Smooth muscle cell (in vitro differentiated cells): ENCODE data around the gene NLGN1. TPM values are rescaled to one million over a fixed set of nuclear protein-coding genes. Genes with fewer than 3 reads are reported as not detected.

Experiments
- DNase-seq: peaks from one replicate; lab custom pipeline; 2025; ENCODE audit not compliant: unreplicated experiment; lab: John Stamatoyannopoulos, UW
- H2AFZ ChIP-seq: fragments of 200-600 bp; sonication (generic); 2 replicates; pipeline ENCODE4 v1.6.0; 2016; ENCODE audit warnings: antibody characterized with exemption, low read depth, mild to moderate bottlenecking
- H3F3A ChIP-seq: fragments of 200-600 bp; sonication (generic); 2 replicates; pipeline ENCODE4 v1.6.0; 2017; ENCODE audit warnings: antibody characterized with exemption, low read depth
- H3K27ac ChIP-seq: fragments of 200-600 bp; sonication (generic); 2 replicates; pipeline ENCODE4 v1.5.1; 2016; ENCODE audit warnings: low read depth, mild to moderate bottlenecking
- H3K27me3 ChIP-seq: fragments of 200-600 bp; sonication (generic); 2 replicates; pipeline ENCODE4 v1.6.1; 2016; ENCODE audit warnings: low read depth, mild to moderate bottlenecking
- H3K36me3 ChIP-seq: fragments of 200-600 bp; sonication (generic); 2 replicates; pipeline ENCODE4 v1.5.1; 2016; ENCODE audit warnings: low read depth
- H3K4me1 ChIP-seq: fragments of 200-600 bp; sonication (generic); 2 replicates; pipeline ENCODE4 v1.5.1; 2016; ENCODE audit warnings: low read depth
- H3K4me2 ChIP-seq: fragments of 200-600 bp; sonication (generic); 2 replicates; pipeline ENCODE4 v1.6.0; 2016; ENCODE audit warnings: mild to moderate bottlenecking
- H3K4me3 ChIP-seq: fragments of 200-600 bp; sonication (generic); 2 replicates; pipeline ENCODE4 v1.5.1; 2016; ENCODE audit warnings: mild to moderate bottlenecking
- H3K79me2 ChIP-seq: fragments of 200-600 bp; sonication (generic); 2 replicates; pipeline ENCODE4 v1.6.0; 2016; ENCODE audit warnings: low read depth, mild to moderate bottlenecking
- H3K9ac ChIP-seq: fragments of 200-600 bp; sonication (generic); 2 replicates; pipeline ENCODE4 v1.6.0; 2016; ENCODE audit warnings: low read depth
- H3K9me3 ChIP-seq: fragments of 200-600 bp; sonication (generic); replicated peaks from 2 replicates; pipeline ENCODE4 v1.5.1; 2016; ENCODE audit warnings: low read depth
- H4K20me1 ChIP-seq: fragments of 200-600 bp; sonication (generic); 2 replicates; pipeline ENCODE4 v1.6.0; 2016; ENCODE audit warnings: low read depth
- WGBS: methylation state at CpG from one replicate; pipeline ENCODE4 v1.1.7; 2016; ENCODE audit warnings: low lambda C conversion rate; 5-methylcytosine and 5-hydroxymethylcytosine counted together
- polyA plus RNA-seq: library from polyadenylated mRNA; unstranded; fragments of >200 nt; fragmentation: Nextera tagmentation; extraction: Ambion mirVana; gene quantifications from 2 replicates; pipeline ENCODE4 v1.2.1, GENCODE V29; 2016
- total RNA-seq: library from RNA; depleted of rRNA; stranded (reverse); fragments of >200 nt; gene quantifications from 2 replicates; pipeline ENCODE4 v1.2.3, GENCODE V29; 2014
- TF ChIP-seq, protein P1 (sequence below): fragments of 200-600 bp; sonication (generic); IDR thresholded peaks from 2 replicates; pipeline ENCODE4 v1.5.1; 2017; ENCODE audit warnings: borderline replicate concordance, mild to moderate bottlenecking, antibody characterized with exemption; ENCODE audit not compliant: insufficient read depth, poor library complexity, severe bottlenecking

Gene NLGN1
- total and polyA plus RNA-seq, 2 experiments from 2014 or later, result 0.04 TPM; not detected in 1

DNA sequence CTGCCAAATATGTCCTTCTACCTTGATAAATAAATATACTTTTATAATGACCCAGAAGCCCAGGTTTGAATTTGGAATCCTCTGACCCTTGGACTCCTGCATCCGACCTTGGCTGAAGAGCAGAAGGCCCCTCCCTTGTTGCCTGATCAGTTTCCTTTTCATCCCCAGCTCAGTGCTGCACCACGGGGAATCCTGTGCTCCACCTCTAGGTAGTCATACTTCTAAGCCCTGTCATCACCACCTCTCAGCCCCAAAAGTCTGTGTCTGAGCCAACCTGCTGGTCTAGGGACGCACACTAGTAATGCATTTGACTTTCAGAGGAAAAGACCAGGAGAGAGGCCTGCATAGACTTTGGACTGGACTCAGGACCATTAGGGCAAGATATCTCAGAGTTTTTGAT is 310.6 kb downstream of the NLGN1 start:
- no peaks in the 10 kb centered on the region for H3K27me3 ChIP-seq
- H3K4me2 ChIP-seq, result no peak overlapping the region
- H3K79me2 ChIP-seq, result no peaks in the 10 kb centered on the region
- H3K4me3 ChIP-seq, result no peak overlapping the region
- no peaks in the 10 kb centered on the region for H3F3A ChIP-seq
- TF ChIP-seq, protein P1, sequence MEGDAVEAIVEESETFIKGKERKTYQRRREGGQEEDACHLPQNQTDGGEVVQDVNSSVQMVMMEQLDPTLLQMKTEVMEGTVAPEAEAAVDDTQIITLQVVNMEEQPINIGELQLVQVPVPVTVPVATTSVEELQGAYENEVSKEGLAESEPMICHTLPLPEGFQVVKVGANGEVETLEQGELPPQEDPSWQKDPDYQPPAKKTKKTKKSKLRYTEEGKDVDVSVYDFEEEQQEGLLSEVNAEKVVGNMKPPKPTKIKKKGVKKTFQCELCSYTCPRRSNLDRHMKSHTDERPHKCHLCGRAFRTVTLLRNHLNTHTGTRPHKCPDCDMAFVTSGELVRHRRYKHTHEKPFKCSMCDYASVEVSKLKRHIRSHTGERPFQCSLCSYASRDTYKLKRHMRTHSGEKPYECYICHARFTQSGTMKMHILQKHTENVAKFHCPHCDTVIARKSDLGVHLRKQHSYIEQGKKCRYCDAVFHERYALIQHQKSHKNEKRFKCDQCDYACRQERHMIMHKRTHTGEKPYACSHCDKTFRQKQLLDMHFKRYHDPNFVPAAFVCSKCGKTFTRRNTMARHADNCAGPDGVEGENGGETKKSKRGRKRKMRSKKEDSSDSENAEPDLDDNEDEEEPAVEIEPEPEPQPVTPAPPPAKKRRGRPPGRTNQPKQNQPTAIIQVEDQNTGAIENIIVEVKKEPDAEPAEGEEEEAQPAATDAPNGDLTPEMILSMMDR, result no peak
- no peaks in the 10 kb centered on the region for H3K9me3 ChIP-seq
- H4K20me1 ChIP-seq, result no peaks in the 10 kb centered on the region
- H2AFZ ChIP-seq, result no peak overlapping the region
- H3K36me3 ChIP-seq, result no peaks in the 10 kb centered on the region
- 72% methylated on average over 3 of the region's 3 CpGs for WGBS
- H3K9ac ChIP-seq, result no peak overlapping the region
- H3K4me1 ChIP-seq, result no peaks in the 10 kb centered on the region
- DNase-seq, result no peak
- H3K27ac ChIP-seq, result no peak overlapping the region

DNA sequence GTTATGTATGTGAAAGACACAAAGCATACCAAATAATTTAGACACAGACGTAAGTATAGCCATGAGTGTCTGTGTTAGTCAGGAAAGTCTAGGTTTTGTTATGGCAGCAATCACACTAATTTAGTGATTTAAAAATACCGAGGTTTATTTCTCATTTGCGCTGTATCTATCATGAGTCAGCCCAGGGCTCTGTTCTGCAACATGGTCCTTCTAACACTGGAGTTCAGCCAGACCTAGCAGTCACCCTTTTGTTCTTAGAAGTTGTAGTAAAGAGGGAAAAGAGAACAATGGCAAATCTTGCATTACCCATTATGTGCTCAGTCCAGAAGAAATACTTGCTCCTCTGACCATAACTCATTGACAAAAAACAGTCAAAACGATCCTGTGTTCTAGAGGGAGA is 311.5 kb downstream of the NLGN1 start:
- Histone ChIP-seq H3F3A (no peaks in the 10 kb centered on the region), H3K4me1 (no peaks in the 10 kb centered on the region), H3K27ac (no peak overlapping the region), H3K9me3 (no peaks in the 10 kb centered on the region), H3K27me3 (no peaks in the 10 kb centered on the region), H3K4me3 (no peak overlapping the region), H3K4me2 (no peak overlapping the region), H2AFZ (no peak overlapping the region), H3K79me2 (no peaks in the 10 kb centered on the region), H3K9ac (no peak overlapping the region), H3K36me3 (no peaks in the 10 kb centered on the region), H4K20me1 (no peaks in the 10 kb centered on the region)
- WGBS, result 87% methylated on average over 4 of the region's 4 CpGs
- TF ChIP-seq, protein P1, result no peak
- no peak for DNase-seq

DNA sequence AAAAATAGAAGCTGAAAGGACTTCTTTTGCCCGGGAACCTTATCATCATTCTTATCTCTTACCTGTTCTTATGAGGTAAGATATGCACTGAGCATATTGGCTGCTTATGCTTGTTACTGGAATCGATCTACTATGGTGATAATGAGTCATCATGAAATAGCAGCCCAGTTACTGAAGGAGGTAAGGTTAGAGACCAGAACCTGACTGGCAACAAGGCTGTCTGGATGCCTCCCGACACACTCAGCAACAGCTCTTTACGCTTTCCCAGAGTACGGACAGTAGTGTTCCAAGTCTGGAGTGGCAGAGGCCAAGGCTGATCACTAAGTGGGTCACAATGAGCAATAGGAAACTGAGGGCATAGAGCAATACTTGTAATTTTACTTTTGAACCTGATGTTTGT is 314.1 kb downstream of the NLGN1 start:
- H3K27ac ChIP-seq, result no peak overlapping the region
- no peak for DNase-seq

DNA sequence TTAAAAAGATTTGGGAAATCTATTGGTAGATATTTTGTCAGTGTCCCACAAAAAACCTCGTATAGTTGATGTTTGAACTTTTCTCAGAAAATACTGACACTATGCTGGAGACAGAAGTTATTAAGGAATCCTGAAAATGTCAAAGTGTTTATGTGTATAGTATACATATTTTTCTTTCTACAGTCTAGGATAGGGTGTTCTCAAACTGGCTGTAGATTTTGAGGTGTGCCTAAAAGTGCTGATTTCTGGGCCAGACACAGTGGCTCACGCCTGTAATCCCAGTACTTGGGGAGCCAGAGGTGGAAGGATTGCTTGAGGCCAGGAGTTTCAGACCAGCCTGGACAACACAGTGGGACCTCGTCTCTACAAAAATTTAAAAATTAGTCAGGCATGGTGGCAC is 322.0 kb downstream of the NLGN1 start:
- Histone ChIP-seq H3K9ac (no peak overlapping the region), H3K79me2 (no peaks in the 10 kb centered on the region), H3F3A (no peaks in the 10 kb centered on the region), H3K4me1 (peaks cover 7% of the 10 kb centered on the region), H3K27ac (no peak overlapping the region), H3K9me3 (no peaks in the 10 kb centered on the region), H3K4me3 (no peak overlapping the region), H3K4me2 (no peak overlapping the region), H3K27me3 (no peaks in the 10 kb centered on the region), H2AFZ (no peak overlapping the region), H4K20me1 (no peaks in the 10 kb centered on the region), H3K36me3 (no peaks in the 10 kb centered on the region)
- TF ChIP-seq, protein P1, result no peak
- no peak for DNase-seq
- WGBS, result 78% methylated on average over 3 of the region's 3 CpGs

More for the DNA sequence above, 314.1 kb downstream of the NLGN1 start:
- TF ChIP-seq, protein P1, result no peak
- H4K20me1 ChIP-seq, result no peaks in the 10 kb centered on the region
- no peak overlapping the region for H2AFZ ChIP-seq
- peak overlapping the region; percentile 14 for H3K4me3 ChIP-seq
- no peaks in the 10 kb centered on the region for H3K79me2 ChIP-seq
- no peak overlapping the region for H3K4me2 ChIP-seq
- no peaks in the 10 kb centered on the region for H3K27me3 ChIP-seq
- WGBS, result 61% methylated on average over 5 of the region's 5 CpGs
- no peak overlapping the region for H3K9ac ChIP-seq
- no peaks in the 10 kb centered on the region for H3F3A ChIP-seq
- H3K9me3 ChIP-seq, result no peaks in the 10 kb centered on the region
- no peaks in the 10 kb centered on the region for H3K36me3 ChIP-seq
- no peaks in the 10 kb centered on the region for H3K4me1 ChIP-seq
